OCI-LY3 (cell line): ENCODE measurements around the gene TRABD.
A peak's percentile ranks its signal among the peaks of the same experiment; 100 is the strongest.

Experiments
- H2AFZ ChIP-seq: fragments of 200-600, 300-600 bp; shearing (Covaris generic); 2 replicates; pipeline ENCODE4 v1.6.0; 2014; ENCODE audit warnings: antibody characterized with exemption, low read depth, low read length
- H3K27ac ChIP-seq: fragments of 200-600, 300-600 bp; sonication (generic); 2 replicates; pipeline ENCODE4 v1.5.1; 2014; ENCODE audit warnings: mild to moderate bottlenecking, low read length, moderate library complexity, mixed read lengths
- H3K27me3 ChIP-seq: fragments of 200-600, 300-600 bp; sonication (generic); 2 replicates; pipeline ENCODE4 v1.6.1; 2014; ENCODE audit warnings: low read depth, low read length, mixed read lengths
- H3K36me3 ChIP-seq: fragments of 200-600, 300-600 bp; sonication (generic); replicated peaks from 2 replicates; pipeline ENCODE3; 2014; ENCODE audit warnings: low read depth, low read length, mixed read lengths
- H3K4me1 ChIP-seq: fragments of 300-600, 200-600 bp; sonication (generic); 2 replicates; pipeline ENCODE4 v1.6.1; 2014; ENCODE audit warnings: low read length, mixed read lengths
- H3K4me2 ChIP-seq: fragments of 200-600, 300-600 bp; sonication (generic); 2 replicates; pipeline ENCODE4 v1.6.1; 2014; ENCODE audit warnings: low read length, mixed read lengths
- H3K4me3 ChIP-seq: fragments of 300-600, 200-600 bp; sonication (generic); 2 replicates; pipeline ENCODE4 v1.5.1; 2014; ENCODE audit warnings: antibody characterized with exemption, mild to moderate bottlenecking, low read length, moderate library complexity
- H3K79me2 ChIP-seq: fragments of 300-600, 200-600 bp; shearing (Covaris generic); 2 replicates; pipeline ENCODE4 v1.6.1; 2014; ENCODE audit warnings: mild to moderate bottlenecking, low read length, mixed read lengths
- H3K9ac ChIP-seq: fragments of 300-600, 200-600 bp; shearing (Covaris generic); 2 replicates; pipeline ENCODE4 v1.6.0; 2014; ENCODE audit warnings: mild to moderate bottlenecking, low read length, moderate library complexity
- H3K9me3 ChIP-seq: fragments of 200-600, 300-600 bp; shearing (Covaris generic); 2 replicates; pipeline ENCODE4 v1.6.1; 2014; ENCODE audit warnings: low read length, mixed read lengths; ENCODE audit not compliant: insufficient read depth
- H4K20me1 ChIP-seq: fragments of 200-600, 300-600 bp; sonication (generic); 2 replicates; pipeline ENCODE4 v1.6.1; 2016; ENCODE audit warnings: low read length, mixed read lengths; ENCODE audit not compliant: insufficient read depth
- CTCF ChIP-seq: fragments of 200-600, 300-600 bp; sonication (generic); IDR thresholded peaks from 2 replicates; pipeline ENCODE4 v1.5.1; 2014; ENCODE audit warnings: antibody characterized with exemption, low read length, low read depth
- EZH2phosphoT487 ChIP-seq: fragments of 200-600 bp; shearing (Covaris generic); IDR thresholded peaks from 2 replicates; pipeline ENCODE4 v1.6.1; 2018; ENCODE audit warnings: antibody characterized with exemption, mixed run types, low read depth

The TRABD gene

GRCh38 chr22:50248196-50249081 lies 62.7 kb downstream of the TRABD start:
- TF ChIP-seq CTCF = no peak
- no peak for TF ChIP-seq EZH2phosphoT487
- Histone ChIP-seq H2AFZ (no peak overlapping the region), H4K20me1 (no peaks in the 10 kb centered on the region), H3K4me1 (peaks cover 20% of the 10 kb centered on the region; the same call in 1 of the 2 replicates), H3K4me3 (no peak overlapping the region), H3K79me2 (peaks cover 23% of the 10 kb centered on the region), H3K27ac (no peak overlapping the region), H3K9ac (no peak overlapping the region), H3K36me3 (no peaks in the 10 kb centered on the region), H3K9me3 (no peaks in the 10 kb centered on the region), H3K27me3 (no peaks in the 10 kb centered on the region), H3K4me2 (peak overlapping the region; percentile 17; the same call in 1 of the 2 replicates)
